ENCODE data around the gene TBX18.

GRCh38 chr6:84767526-84768201 lies 3.3 kb upstream of the TBX18 start:
- no peak for TF ChIP-seq CTCF (IDR thresholded peaks at IDR 0.05; ENCODE audit: low read depth, low read length, missing input control)
- TF ChIP-seq ATF3 (IDR thresholded peaks at IDR 0.05), result no peak
- no peak for TF ChIP-seq REST (IDR thresholded peaks at IDR 0.05)
- TF ChIP-seq FOXA1 (IDR thresholded peaks at IDR 0.05), result no peak
- TF ChIP-seq MAX (IDR thresholded peaks at IDR 0.05), result no peak
- TF ChIP-seq EGR1 (IDR thresholded peaks at IDR 0.05; ENCODE audit: low read depth in 2 of 2), result no peak
- no peak for TF ChIP-seq SP1 (IDR thresholded peaks at IDR 0.05)
- TF ChIP-seq GABPA (IDR thresholded peaks at IDR 0.05 in 1 of 2, conservative IDR thresholded peaks at IDR 0.05 in 1 of 2), result no peak
- TF ChIP-seq RXRA (IDR thresholded peaks at IDR 0.05), result no peak
- TF ChIP-seq RAD21 (IDR thresholded peaks at IDR 0.05), result no peak
- no peak for TF ChIP-seq YY1 (IDR thresholded peaks at IDR 0.05)
- TF ChIP-seq ZBTB33 (IDR thresholded peaks at IDR 0.05), result no peak
